Endothelial cell (in vitro differentiated cells): Measurements from ENCODE around the gene ZNF391. TPM values are rescaled to one million over a fixed set of nuclear protein-coding genes. Genes with fewer than 3 reads are reported as not detected.

Source experiments
- DNase-seq: peaks from one replicate; pipeline ENCODE4 v3.0.0; 2021; ENCODE audit warnings: low spot score
- H3K27ac Mint-ChIP-seq: one replicate; pipeline ENCODE4 v1.8.0; 2021; ENCODE audit warnings: mixed read lengths, inconsistent platforms; ENCODE audit not compliant: unreplicated experiment
- H3K27me3 Mint-ChIP-seq: one replicate; pipeline ENCODE4 v1.8.0; 2021; ENCODE audit warnings: mild to moderate bottlenecking, moderate library complexity, mixed read lengths, inconsistent platforms; ENCODE audit not compliant: unreplicated experiment
- H3K36me3 Mint-ChIP-seq: one replicate; pipeline ENCODE4 v1.8.0; 2021; ENCODE audit warnings: mild to moderate bottlenecking, low read depth, mixed read lengths, inconsistent platforms; ENCODE audit not compliant: unreplicated experiment
- H3K4me1 Mint-ChIP-seq: one replicate; pipeline ENCODE4 v1.8.0; 2021; ENCODE audit warnings: mild to moderate bottlenecking, mixed read lengths, inconsistent platforms; ENCODE audit not compliant: unreplicated experiment
- H3K4me3 Mint-ChIP-seq: one replicate; pipeline ENCODE4 v1.8.0; 2021; ENCODE audit warnings: mild to moderate bottlenecking, mixed read lengths, inconsistent platforms; ENCODE audit not compliant: unreplicated experiment
- H3K9me3 Mint-ChIP-seq: one replicate; pipeline ENCODE4 v1.8.0; 2021; ENCODE audit warnings: mixed read lengths, inconsistent platforms; ENCODE audit not compliant: unreplicated experiment
- CTCF ChIP-seq: fragments of 200-600 bp; sonication (generic); IDR thresholded peaks from one replicate; pipeline ENCODE4 v1.5.0; 2021; ENCODE audit warnings: antibody characterized with exemption; ENCODE audit not compliant: unreplicated experiment
- total RNA-seq: library from RNA; stranded (reverse); fragmentation: NEBNext Ultra II Directional; extraction: Animal tissue kit (Norgen Biotek cat#: 25700); gene quantifications from one replicate; pipeline ENCODE4 v1.2.1, GENCODE V29; 2021; ENCODE audit not compliant: unreplicated experiment

ZNF391 gene
- total RNA-seq, 1 donor from 2014 or later, result 6.7 TPM

- H3K27ac Mint-ChIP-seq, result no peak overlapping the region
- no peak for DNase-seq
- TF ChIP-seq CTCF, result no peak
- peaks cover 7% of the 10 kb centered on the region for H3K4me1 Mint-ChIP-seq
- no peak overlapping the region for H3K4me3 Mint-ChIP-seq
- H3K27me3 Mint-ChIP-seq, result peaks cover 1% of the 10 kb centered on the region
- H3K36me3 Mint-ChIP-seq, result peaks cover 10% of the 10 kb centered on the region
- H3K9me3 Mint-ChIP-seq, result peaks cover 7% of the 10 kb centered on the region
Measured at GRCh38 chr6:27383481-27383880, 5.1 kb upstream of the ZNF391 start.

GRCh38 chr6:27392623-27393022 is 4.1 kb downstream of the ZNF391 start:
- H3K4me3 Mint-ChIP-seq, result no peak overlapping the region
- H3K27me3 Mint-ChIP-seq, result peaks cover 1% of the 10 kb centered on the region
- H3K27ac Mint-ChIP-seq, result no peak overlapping the region
- no peak for DNase-seq
- no peak for TF ChIP-seq CTCF
- peaks cover 10% of the 10 kb centered on the region for H3K9me3 Mint-ChIP-seq
- peaks cover 40% of the 10 kb centered on the region for H3K36me3 Mint-ChIP-seq
- peaks cover 13% of the 10 kb centered on the region for H3K4me1 Mint-ChIP-seq

- no peak for DNase-seq
- TF ChIP-seq CTCF, result no peak
- H3K9me3 Mint-ChIP-seq, result peaks cover 13% of the 10 kb centered on the region
- H3K4me3 Mint-ChIP-seq, result peak overlapping the region; percentile 68
- H3K27me3 Mint-ChIP-seq, result no peaks in the 10 kb centered on the region
- no peak overlapping the region for H3K27ac Mint-ChIP-seq
- peaks cover 52% of the 10 kb centered on the region for H3K36me3 Mint-ChIP-seq
- H3K4me1 Mint-ChIP-seq, result peaks cover 3% of the 10 kb centered on the region
Measured at GRCh38 chr6:27394073-27394472, 5.5 kb downstream of the ZNF391 start.

- Mint-ChIP-seq H3K27ac (no peak overlapping the region), H3K4me3 (peak overlapping the region; percentile 84), H3K36me3 (peaks cover 70% of the 10 kb centered on the region), H3K9me3 (peaks cover 34% of the 10 kb centered on the region), H3K27me3 (peaks cover 2% of the 10 kb centered on the region), H3K4me1 (no peaks in the 10 kb centered on the region)
- no peak for TF ChIP-seq CTCF
- DNase-seq, result no peak
Measured at GRCh38 chr6:27400877-27401642, 12.5 kb downstream of the ZNF391 start.

GRCh38 chr6:27406085-27406484 is 17.5 kb downstream of the ZNF391 start:
- Mint-ChIP-seq H3K4me3 (no peak overlapping the region), H3K27me3 (no peaks in the 10 kb centered on the region), H3K4me1 (no peaks in the 10 kb centered on the region), H3K36me3 (peaks cover 34% of the 10 kb centered on the region), H3K9me3 (peaks cover 13% of the 10 kb centered on the region), H3K27ac (no peak overlapping the region)
- no peak for DNase-seq
- no peak for TF ChIP-seq CTCF
